Gastrocnemius medialis (tissue), 4 donors: ENCODE measurements around the gene DOP1B. TPM values are rescaled to one million over a fixed set of nuclear protein-coding genes. Genes with fewer than 3 reads are reported as not detected.

Experiments
- ATAC-seq, 2 donors: fragments of 150-250 bp; one replicate each; pipeline ENCODE4 v1.9.1; 2016
- DNase-seq, 2 donors: peaks; one replicate each; pipeline ENCODE4 v3.0.0-alpha.2; 2019
- H3K27ac ChIP-seq, 4 donors: fragments of 200-600 bp; sonication (generic); 1 replicate in 1 of 4; 2 replicates in 3 of 4; pipeline ENCODE4 v1.5.1; 2016 to 2018; ENCODE audit warnings: mild to moderate bottlenecking in 2 of 4, moderate library complexity in 1 of 4
- H3K27me3 ChIP-seq, 3 donors: fragments of 200-600 bp; sonication (generic) in 2 of 3; 1 replicate in 1 of 3; 2 replicates in 2 of 3; pipeline versions ENCODE4 v1.5.1 to v1.6.0; 2016 to 2019; ENCODE audit warnings: mild to moderate bottlenecking in 1 of 3, moderate library complexity in 1 of 3
- H3K36me3 ChIP-seq, 2 donors: fragments of 200-600 bp; sonication (generic) in 1 of 2; one replicate each; pipeline ENCODE4 v1.5.1; 2017 to 2018
- H3K4me1 ChIP-seq, 2 donors: fragments of 200-600 bp; sonication (generic) in 1 of 2; one replicate each; pipeline ENCODE4 v1.5.1; 2016 to 2017; ENCODE audit warnings: mild to moderate bottlenecking in 2 of 2
- H3K4me3 ChIP-seq, 4 donors: fragments of 200-600 bp; sonication (generic) in 3 of 4; 1 replicate in 1 of 4; 2 replicates in 3 of 4; pipeline ENCODE4 v1.5.1; 2016 to 2019; ENCODE audit warnings: mild to moderate bottlenecking in 2 of 4
- H3K9me3 ChIP-seq, 3 donors: fragments of 200-600 bp; sonication (generic) in 2 of 3; 1 replicate in 1 of 3; 2 replicates in 2 of 3; pipeline ENCODE4 v1.5.1; 2016 to 2019
- CTCF ChIP-seq, 5 experiments: fragments of 450-650 bp in 3 of 5; fragments of 200-600 bp in 2 of 5; sonication (generic) in 2 of 5; IDR thresholded peaks in 4 of 5; conservative IDR thresholded peaks in 1 of 5; 1 replicate in 4 of 5; 2 replicates in 1 of 5; pipeline ENCODE4 v1.5.1; 2016 to 2019; ENCODE audit warnings: antibody characterized with exemption in 5 of 5, mild to moderate bottlenecking in 3 of 5, moderate library complexity in 3 of 5
- POLR2A ChIP-seq, 2 donors: fragments of 450-650 bp; IDR thresholded peaks; one replicate each; pipeline ENCODE4 v1.6.1; 2017; ENCODE audit warnings: antibody characterized with exemption in 2 of 2, mild to moderate bottlenecking in 2 of 2, moderate library complexity in 2 of 2
- in situ Hi-C, 4 donors: fragments of 200-750 bp; cut with MboI; loops; one replicate each; pipeline versions ENCODE4 v1.15.0 to v1.8.0; 2017; ENCODE audit warnings: low sequenced_read_pairs in 4 of 4
- intact Hi-C: fragments of 100-400 bp; cut with DNase I; formaldehyde crosslinking; loops from one replicate; pipeline ENCODE4 v1.15.1; 2023; ENCODE audit warnings: low total_unique reads
- total RNA-seq, 4 donors: library from RNA; depleted of rRNA; stranded (reverse); fragments of >200 nt; gene quantifications; one replicate each; pipeline versions ENCODE4 v1.1.0 to v1.2.3, GENCODE V29; 2016

Gene DOP1B
- total RNA-seq, 4 donors from 2014 or later, result 10.4 to 16.5 (median 13.5) TPM

- ATAC-seq (no peak), DNase-seq (no peak)
- no peaks in the 10 kb centered on the region for H3K27me3 ChIP-seq
- peak overlapping the region in 1 of 4 donors; percentile 4 for H3K27ac ChIP-seq
- in situ Hi-C loops, result no loop called here
- H3K4me3 ChIP-seq, result no peak overlapping the region
- no peaks in the 10 kb centered on the region for H3K9me3 ChIP-seq
- peaks cover 4 to 5% of the 10 kb centered on the region in 2 donors for H3K4me1 ChIP-seq
- no peaks in the 10 kb centered on the region for H3K36me3 ChIP-seq
- intact Hi-C loops, result no loop called here
- no peak for TF ChIP-seq CTCF (IDR thresholded peaks at IDR 0.05 in 4 of 5, conservative IDR thresholded peaks at IDR 0.05 in 1 of 5)
- no peak for TF ChIP-seq POLR2A (IDR thresholded peaks at IDR 0.05)
Measured at GRCh38 chr21:36166705-36167104, 10.1 kb downstream of the DOP1B start.

GRCh38 chr21:36167541-36167940 lies 10.9 kb downstream of the DOP1B start:
- Histone ChIP-seq H3K27me3 (no peaks in the 10 kb centered on the region), H3K36me3 (no peaks in the 10 kb centered on the region), H3K4me1 (peaks cover 11 to 12% of the 10 kb centered on the region in 2 donors), H3K9me3 (no peaks in the 10 kb centered on the region), H3K27ac (no peak overlapping the region), H3K4me3 (no peak overlapping the region)
- in situ Hi-C loops (no loop called here), intact Hi-C loops (no loop called here)
- DNase-seq (no peak), ATAC-seq (no peak)
- TF ChIP-seq CTCF (IDR thresholded peaks at IDR 0.05 in 4 of 5, conservative IDR thresholded peaks at IDR 0.05 in 1 of 5), result no peak
- TF ChIP-seq POLR2A (IDR thresholded peaks at IDR 0.05), result no peak

GRCh38 chr21:36169470-36170128 lies 13.0 kb downstream of the DOP1B start:
- Histone ChIP-seq H3K9me3 (no peaks in the 10 kb centered on the region), H3K27ac (no peak overlapping the region), H3K36me3 (no peaks in the 10 kb centered on the region), H3K27me3 (no peaks in the 10 kb centered on the region), H3K4me1 (peaks cover 11 to 13% of the 10 kb centered on the region in 2 donors), H3K4me3 (no peak overlapping the region)
- DNase-seq (no peak), ATAC-seq (no peak)
- TF ChIP-seq CTCF (IDR thresholded peaks at IDR 0.05 in 4 of 5, conservative IDR thresholded peaks at IDR 0.05 in 1 of 5) (no peak), POLR2A (IDR thresholded peaks at IDR 0.05) (no peak)
- in situ Hi-C loops, result no loop called here
- intact Hi-C loops, result no loop called here

- peak overlapping the region in 1 of 4 donors; percentile 45 for H3K27ac ChIP-seq
- peaks cover 11 to 13% of the 10 kb centered on the region in 2 donors for H3K4me1 ChIP-seq
- ATAC-seq (no peak), DNase-seq (no peak)
- in situ Hi-C loops, result no loop called here
- no peak for TF ChIP-seq CTCF (IDR thresholded peaks at IDR 0.05 in 4 of 5, conservative IDR thresholded peaks at IDR 0.05 in 1 of 5)
- no peak for TF ChIP-seq POLR2A (IDR thresholded peaks at IDR 0.05)
- H3K9me3 ChIP-seq, result no peaks in the 10 kb centered on the region
- no peaks in the 10 kb centered on the region for H3K36me3 ChIP-seq
- H3K4me3 ChIP-seq, result no peak overlapping the region
- H3K27me3 ChIP-seq, result no peaks in the 10 kb centered on the region
- intact Hi-C loops, result no loop called here
Measured at GRCh38 chr21:36170823-36171222, 14.2 kb downstream of the DOP1B start.

GRCh38 chr21:36171336-36171735 lies 14.7 kb downstream of the DOP1B start:
- DNase-seq (no peak), ATAC-seq (no peak)
- Histone ChIP-seq H3K4me3 (no peak overlapping the region), H3K36me3 (no peaks in the 10 kb centered on the region), H3K4me1 (peaks cover 11 to 13% of the 10 kb centered on the region in 2 donors), H3K27me3 (no peaks in the 10 kb centered on the region), H3K27ac (peak overlapping the region in 1 of 4 donors; percentile 45), H3K9me3 (no peaks in the 10 kb centered on the region)
- TF ChIP-seq POLR2A (IDR thresholded peaks at IDR 0.05), result no peak
- TF ChIP-seq CTCF (IDR thresholded peaks at IDR 0.05 in 4 of 5, conservative IDR thresholded peaks at IDR 0.05 in 1 of 5), result no peak
- in situ Hi-C loops (no loop called here), intact Hi-C loops (no loop called here)
